COR-L47 (cell line): ENCODE results near the gene RHOBTB1.

Source experiments
- DNase-seq: peaks from one replicate; lab custom pipeline; 2025; lab: John Stamatoyannopoulos, UW

RHOBTB1 gene

GRCh38 chr10:60942134-60942787 lies 1.7 kb downstream of the RHOBTB1 start:
- no peak for DNase-seq

DNA sequence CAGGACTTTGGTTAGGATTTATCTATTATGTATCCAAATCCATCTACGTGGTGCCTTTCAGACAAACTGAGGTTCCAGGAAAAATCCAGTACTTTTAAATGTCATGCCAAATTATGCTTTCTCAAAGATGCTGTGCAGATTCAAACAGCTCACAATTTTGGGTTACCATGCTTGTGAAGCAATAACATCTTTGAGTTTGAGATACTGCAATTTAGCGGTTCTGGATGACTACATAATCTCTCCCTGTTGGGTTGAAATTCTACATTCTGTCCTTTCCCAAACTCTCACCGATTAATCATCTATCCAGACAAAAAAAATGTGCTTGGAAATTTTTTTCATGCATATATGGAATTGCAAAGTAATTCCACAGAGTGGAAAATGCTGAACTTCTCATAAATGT lies 3.5 kb downstream of the RHOBTB1 start:
- DNase-seq = no peak

DNA sequence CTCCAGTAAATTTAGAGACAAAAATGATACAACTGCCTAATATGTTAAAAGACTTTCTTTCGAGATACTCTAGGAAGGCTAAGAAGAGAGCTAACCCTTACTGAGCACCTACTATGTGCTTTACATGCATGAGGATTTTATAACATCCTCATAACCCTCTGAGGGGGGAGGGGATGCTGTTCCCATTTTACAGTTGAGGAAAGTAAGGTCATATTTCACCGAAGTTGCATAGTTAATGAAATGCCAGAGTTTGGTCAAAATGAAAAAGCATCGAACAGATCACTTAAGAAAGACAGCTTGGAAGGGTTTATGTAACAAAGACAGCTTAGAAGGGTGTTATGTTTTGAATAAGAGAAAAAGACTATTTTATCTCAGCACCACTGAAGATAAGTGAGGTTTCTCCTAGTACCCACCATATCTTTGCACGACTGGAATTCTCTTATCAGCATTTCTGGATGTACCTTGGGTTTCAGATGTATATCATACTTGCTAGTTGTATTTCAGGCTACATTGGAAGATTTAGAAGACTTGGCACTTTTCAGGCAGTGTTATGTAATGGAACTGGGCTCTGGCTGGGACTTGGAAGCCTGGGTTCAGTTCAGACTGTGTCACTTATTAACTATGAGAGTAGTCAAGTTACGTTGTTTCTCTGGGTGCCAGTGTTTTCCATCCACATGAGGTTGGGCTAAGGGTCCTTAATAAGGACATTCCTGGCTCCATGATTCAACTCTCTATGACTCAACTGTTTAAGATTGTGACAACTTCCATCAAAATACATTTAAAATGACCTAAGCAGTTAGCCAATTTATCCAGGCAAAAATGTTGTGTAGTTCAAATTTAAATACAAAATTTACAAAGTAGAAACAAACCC lies 6.0 kb downstream of the RHOBTB1 start:
- no peak for DNase-seq

- no peak for DNase-seq
Observed at GRCh38 chr10:60937022-60937421, 7.0 kb downstream of the RHOBTB1 start.

GRCh38 chr10:60934215-60935175 lies 9.5 kb downstream of the RHOBTB1 start:
- no peak for DNase-seq

GRCh38 chr10:60932756-60933155 lies 11.2 kb downstream of the RHOBTB1 start:
- DNase-seq = no peak

DNA sequence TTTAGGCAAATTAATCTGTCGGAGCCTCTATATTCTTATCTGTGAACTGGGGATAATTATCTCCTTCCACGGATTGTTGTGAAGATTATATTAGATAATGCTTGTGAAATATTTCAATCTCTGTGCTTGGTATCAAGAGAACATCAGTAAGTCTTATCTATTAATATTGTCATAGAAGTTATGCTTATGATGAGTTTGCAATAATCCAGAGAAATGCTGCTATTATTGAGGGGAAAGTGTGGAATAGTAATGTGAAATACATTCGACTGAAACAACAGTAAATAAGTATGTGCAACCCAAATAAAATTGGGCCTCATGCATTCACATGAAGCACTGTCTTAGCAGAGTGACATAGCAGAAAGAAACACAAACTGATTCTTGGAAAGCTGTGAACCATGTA lies 13.7 kb downstream of the RHOBTB1 start:
- no peak for DNase-seq

- DNase-seq = peak; percentile 3
Observed at GRCh38 chr10:60921633-60922032, 22.4 kb downstream of the RHOBTB1 start.

GRCh38 chr10:60920479-60920878 lies 23.5 kb downstream of the RHOBTB1 start:
- DNase-seq = no peak

DNA sequence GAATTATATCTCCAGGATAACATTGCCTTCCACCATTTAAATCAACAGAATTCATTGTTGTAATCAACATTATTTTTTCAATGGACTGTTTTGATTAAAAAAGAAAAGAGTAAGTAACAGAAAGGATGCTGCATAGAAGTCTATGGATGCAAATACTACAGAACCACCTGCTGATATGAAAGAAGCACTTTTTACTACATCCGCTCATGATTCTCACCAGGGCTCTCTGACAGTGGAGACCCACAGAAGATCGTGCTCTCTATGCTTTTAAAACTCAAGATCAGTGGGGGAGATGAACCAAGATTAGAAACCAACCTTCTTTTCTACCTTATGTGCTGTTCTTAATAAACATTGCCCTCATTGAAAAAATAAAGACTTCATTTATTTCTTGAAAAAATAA lies 24.4 kb downstream of the RHOBTB1 start:
- DNase-seq = no peak

DNA sequence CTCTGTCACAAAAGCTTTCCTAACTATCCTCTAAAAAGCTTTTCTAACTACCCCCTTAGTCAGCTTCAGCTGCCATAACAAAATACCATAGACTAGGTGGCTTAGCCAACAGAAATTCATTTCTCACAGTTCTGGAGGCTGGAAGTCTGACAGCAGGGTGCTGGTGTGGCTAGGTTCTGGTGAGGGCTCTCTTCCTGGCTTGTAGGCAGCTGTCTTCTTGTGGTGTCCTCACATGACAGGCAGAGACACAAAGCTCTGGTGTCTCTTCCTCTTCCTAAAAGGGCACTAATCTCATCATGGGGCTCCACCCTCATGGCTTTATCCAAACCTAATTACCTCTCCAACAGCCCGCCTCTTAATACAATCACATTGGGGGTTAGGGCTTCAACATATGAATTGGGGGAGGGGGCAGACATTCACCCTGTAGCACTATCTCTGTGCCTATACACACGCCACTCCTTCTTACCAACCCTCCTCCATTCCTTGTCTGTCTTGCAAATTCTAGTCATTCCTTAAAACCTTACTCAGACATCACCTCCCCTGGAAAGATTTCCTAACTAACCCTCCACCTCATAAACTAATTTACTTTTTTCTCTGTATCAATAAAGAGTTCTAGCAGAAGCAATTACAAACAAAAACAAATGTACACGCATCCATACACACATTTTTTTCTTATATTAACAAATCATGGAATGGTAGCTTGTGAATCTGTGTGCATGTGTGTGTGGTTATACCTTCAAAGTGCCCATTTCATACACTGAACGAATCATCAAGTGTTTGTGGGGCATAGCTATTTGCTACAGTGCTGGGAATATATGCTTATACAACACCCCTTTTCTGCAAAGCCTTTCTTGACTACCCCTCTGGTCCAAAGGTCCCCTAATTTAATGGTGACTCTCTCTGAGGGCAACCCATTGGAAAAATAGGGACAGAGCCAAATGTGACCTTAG lies 26.4 kb downstream of the RHOBTB1 start:
- DNase-seq = no peak

- peak; percentile 2 for DNase-seq
Observed at GRCh38 chr10:60916025-60916424, 28.0 kb downstream of the RHOBTB1 start.

- DNase-seq = no peak
Observed at GRCh38 chr10:60914690-60915141, 29.3 kb downstream of the RHOBTB1 start.

DNA sequence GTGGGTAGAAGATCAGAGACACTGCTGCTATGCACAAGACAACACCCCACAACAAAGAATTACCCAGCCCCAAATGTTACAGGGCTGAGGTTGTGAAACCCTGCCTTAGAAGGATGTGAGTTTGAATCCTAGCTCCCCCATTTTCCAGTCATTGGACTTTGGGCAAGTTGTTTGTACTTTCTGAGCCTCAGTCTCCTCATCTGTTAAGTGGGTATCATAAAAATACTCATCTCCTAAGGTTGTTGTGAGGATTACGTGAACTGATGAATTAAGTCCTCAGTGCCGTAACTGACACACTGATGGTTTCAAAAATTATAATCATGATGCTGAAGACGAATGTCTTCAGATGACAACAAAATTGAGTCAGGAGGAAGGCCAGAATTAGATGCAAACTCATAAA lies 30.3 kb downstream of the RHOBTB1 start:
- DNase-seq = no peak

- DNase-seq = no peak
Observed at GRCh38 chr10:60913071-60913470, 30.9 kb downstream of the RHOBTB1 start.

- no peak for DNase-seq
Observed at GRCh38 chr10:60911715-60912114, 32.3 kb downstream of the RHOBTB1 start.

GRCh38 chr10:60911216-60911615 lies 32.8 kb downstream of the RHOBTB1 start:
- DNase-seq = no peak

GRCh38 chr10:60910543-60910942 lies 33.4 kb downstream of the RHOBTB1 start:
- no peak for DNase-seq

DNA sequence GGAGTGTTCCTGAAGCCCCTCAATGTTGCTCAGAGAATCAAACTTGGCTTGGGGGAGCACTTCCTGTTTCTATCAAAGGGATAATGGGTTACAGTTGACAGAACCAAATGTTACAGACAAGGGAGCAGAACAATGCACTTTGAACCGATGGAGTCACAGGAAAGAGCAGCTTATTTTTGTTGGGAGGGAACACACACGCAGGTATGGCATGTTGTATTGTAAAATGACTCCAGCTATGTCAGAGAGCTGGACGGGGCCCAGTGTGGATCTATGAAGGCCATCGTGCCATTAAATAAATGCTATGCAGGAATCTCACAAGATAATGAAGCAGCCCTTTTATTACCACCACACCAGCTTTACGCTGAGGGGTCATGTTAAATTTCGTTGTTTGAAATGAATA lies 35.1 kb downstream of the RHOBTB1 start:
- DNase-seq = no peak

- no peak for DNase-seq
Observed at GRCh38 chr10:60908031-60908430, 36.0 kb downstream of the RHOBTB1 start.

GRCh38 chr10:60907236-60907635 lies 36.7 kb downstream of the RHOBTB1 start:
- no peak for DNase-seq
